ENCODE measurements around the gene CDK10.
"Not testable (repeated sequence)": the region's sequence is repeated elsewhere in the genome, so short reads cannot be mapped to it uniquely, and the experiment has no call there.

CDK10 gene

GRCh38 chr16:89668790-89669158 is 17.7 kb upstream of the CDK10 start:
- DNase-seq: no peak

GRCh38 chr16:89669755-89670154 is 16.7 kb upstream of the CDK10 start:
- DNase-seq: no peak

GRCh38 chr16:89670496-89671431 is 15.7 kb upstream of the CDK10 start:
- no peak for DNase-seq

- DNase-seq: not testable (repeated sequence)
Measured at GRCh38 chr16:89671565-89671964, 14.9 kb upstream of the CDK10 start.

GRCh38 chr16:89672177-89672941 is 14.1 kb upstream of the CDK10 start:
- no peak for DNase-seq

- no peak for DNase-seq
Measured at GRCh38 chr16:89678258-89678657, 8.2 kb upstream of the CDK10 start.

GRCh38 chr16:89685916-89686315 is 573 bp upstream of the CDK10 start:
- no peak for DNase-seq

GRCh38 chr16:89687092-89687940 is 827 bp downstream of the CDK10 start:
- peak; percentile 57 for DNase-seq

GRCh38 chr16:89688395-89688794 is 1.9 kb downstream of the CDK10 start:
- DNase-seq: no peak

- no peak for DNase-seq
Measured at GRCh38 chr16:89689142-89689541, 2.7 kb downstream of the CDK10 start.

GRCh38 chr16:89689621-89690020 is 3.1 kb downstream of the CDK10 start:
- not testable (repeated sequence) for DNase-seq

- no peak for DNase-seq
Measured at GRCh38 chr16:89690392-89690901, 4.0 kb downstream of the CDK10 start.

GRCh38 chr16:89691231-89691985 is 4.9 kb downstream of the CDK10 start:
- DNase-seq: no peak

- DNase-seq: no peak
Measured at GRCh38 chr16:89691986-89692569, 5.6 kb downstream of the CDK10 start.

- no peak for DNase-seq
Measured at GRCh38 chr16:89693289-89693731, 6.8 kb downstream of the CDK10 start.

- DNase-seq: no peak
Measured at GRCh38 chr16:89693931-89694783, 7.7 kb downstream of the CDK10 start.

GRCh38 chr16:89694784-89695085 is 8.2 kb downstream of the CDK10 start:
- DNase-seq: not testable (repeated sequence)

GRCh38 chr16:89695086-89695874 is 8.8 kb downstream of the CDK10 start:
- DNase-seq: no peak

GRCh38 chr16:89695875-89696669 is 9.6 kb downstream of the CDK10 start:
- DNase-seq: no peak
